ENCODE measurements around the gene UBE2O. TPM values are rescaled to one million over a fixed set of nuclear protein-coding genes. Genes with fewer than 3 reads are reported as not detected.

Gene UBE2O
- total and polyA plus RNA-seq, 11 donors = 16.0 to 36.1 (median 30.7) TPM

GRCh38 chr17:76451506-76451905 lies 1.4 kb downstream of the UBE2O start:
- Histone ChIP-seq H3K4me1 (peaks cover 9 to 49% (median 32%) of the 10 kb centered on the region in 12 donors), H3K36me3 (no peaks in the 10 kb centered on the region), H3K27me3 (no peaks in the 10 kb centered on the region), H3K27ac (peak overlapping the region in 5 of 12 donors; percentile 83 to 98 (median 90)), H3K4me3 (peak overlapping the region in 10 of 12 donors; percentile 74 to 100 (median 90)), H3K9me3 (no peaks in the 10 kb centered on the region)
- intact Hi-C loops (cut with DNase I) = loop anchor here in 1 of 10 donors (5.0 kb wide), 1 partner anchor 39 kb away; no protein-coding TSS in a partner anchor
- DNase-seq (no peak), ATAC-seq (no peak)
- TF ChIP-seq POLR2A (IDR thresholded peaks at IDR 0.05) (no peak), CTCF (IDR thresholded peaks at IDR 0.05) (no peak)
- WGBS, 4 donors = 45 to 53% (median 49%) methylated on average over 6 of the region's 6 CpGs

- no peak for TF ChIP-seq CTCF (IDR thresholded peaks at IDR 0.05)
- TF ChIP-seq POLR2A (IDR thresholded peaks at IDR 0.05) = no peak
- no peak overlapping the region for H3K4me3 ChIP-seq
- WGBS, 4 donors = 85 to 94% (median 89%) methylated on average over 6 of the region's 6 CpGs
- DNase-seq (no peak), ATAC-seq (no peak)
- H3K27me3 ChIP-seq = no peaks in the 10 kb centered on the region
- H3K27ac ChIP-seq = peak overlapping the region in 11 of 12 donors; percentile 29 to 91 (median 80)
- H3K36me3 ChIP-seq = no peaks in the 10 kb centered on the region
- H3K9me3 ChIP-seq = no peaks in the 10 kb centered on the region
- intact Hi-C loops (cut with DNase I) = loop anchor here in 1 of 10 donors (5.0 kb wide), 1 partner anchor 37 kb away; no protein-coding TSS in a partner anchor
- peaks cover 11 to 72% (median 54%) of the 10 kb centered on the region in 12 donors for H3K4me1 ChIP-seq
Observed at GRCh38 chr17:76449126-76449525, 3.8 kb downstream of the UBE2O start.

GRCh38 chr17:76447931-76448652 lies 4.9 kb downstream of the UBE2O start:
- intact Hi-C loops (cut with DNase I) = loop anchor here in 1 of 10 donors (5.0 kb wide), 1 partner anchor 36 kb away; no protein-coding TSS in a partner anchor
- H3K27ac ChIP-seq = peak overlapping the region in 11 of 12 donors; percentile 47 to 91 (median 80)
- no peaks in the 10 kb centered on the region for H3K27me3 ChIP-seq
- TF ChIP-seq POLR2A (IDR thresholded peaks at IDR 0.05) (peak in 1 of 2 donors; percentile 12), CTCF (IDR thresholded peaks at IDR 0.05) (no peak)
- ATAC-seq (peak; percentile 44 to 84 (median 54)), DNase-seq (peak in 4 of 5 donors; percentile 52 to 63 (median 60))
- WGBS, 4 donors = 40 to 58% (median 44%) methylated on average over 7 of the region's 7 CpGs
- no peaks in the 10 kb centered on the region for H3K9me3 ChIP-seq
- peaks cover 11 to 75% (median 57%) of the 10 kb centered on the region in 12 donors for H3K4me1 ChIP-seq
- H3K36me3 ChIP-seq = no peaks in the 10 kb centered on the region
- H3K4me3 ChIP-seq = peak overlapping the region in 2 of 12 donors; percentile 13 to 17
